GM12878 (cell line): Measurements from ENCODE around the gene ISM1. TPM values are rescaled to one million over a fixed set of nuclear protein-coding genes. Genes with fewer than 3 reads are reported as not detected.

Source experiments
- ATAC-seq: fragments of 200-7000 bp; cut with Tn5 transposase; 3 replicates; pipeline ENCODE4 v1.9.1; 2020; ENCODE audit warnings: mild to moderate bottlenecking, moderate library complexity
- BruUV-seq: library from RNA; stranded (reverse); fragments of 400-500 nt; replicated peaks from 2 replicates; lab custom pipeline; 2021; lab: Mats Ljungman, UMichigan
- CTCF ChIA-PET: fragments of 300-600 bp; sonication (Branson Sonifier 250); formaldehyde crosslinking; extraction: SDS; loops from one replicate; lab custom pipeline; 2021; ENCODE audit warnings: inconsistent platforms; lab: Yijun Ruan, JAX
- POLR2A ChIA-PET: fragments of 350-600 bp; formaldehyde crosslinking; extraction: SDS; loops from one replicate; lab custom pipeline; 2021; ENCODE audit warnings: inconsistent platforms; lab: Charles Lee
- RAD21 ChIA-PET: fragments of 300-600 bp; sonication (Branson Sonifier 250); formaldehyde crosslinking; loops from one replicate; lab custom pipeline; 2023; ENCODE audit warnings: antibody characterized with exemption; ENCODE audit not compliant: unreplicated experiment; lab: Charles Lee
- SMC1A ChIA-PET: fragments of 300-600 bp; sonication (Branson Sonifier 250); formaldehyde crosslinking; loops from one replicate; lab custom pipeline; 2023; ENCODE audit not compliant: unreplicated experiment, uncharacterized antibody; lab: Charles Lee
- DNase-seq: peaks from one replicate; pipeline ENCODE4 v3.0.0-alpha.2; 2011; ENCODE audit warnings: low read depth, low spot score
- FAIRE-seq: peaks from 3 replicates; lab custom pipeline; 2011; peaks lifted over from hg19 to GRCh38; lab: Jason Lieb, UNC
- H2AFZ ChIP-seq: 2 replicates; pipeline ENCODE4 v1.6.0; 2011; ENCODE audit warnings: low read depth, low read length, control low read depth; ENCODE audit not compliant: control insufficient read depth
- H3K27ac ChIP-seq: 2 replicates; pipeline ENCODE4 v1.5.1; 2011; ENCODE audit warnings: control low read depth; ENCODE audit not compliant: control insufficient read depth, insufficient read depth
- H3K27me3 ChIP-seq, 2 experiments: replicated peaks in 1 of 2; 2 replicates each; pipeline versions ENCODE4 v1.6.0 to v1.6.1; 2011; ENCODE audit warnings: low read length in 1 of 2; ENCODE audit not compliant: control insufficient read depth in 2 of 2, insufficient read depth in 2 of 2
- H3K36me3 ChIP-seq, 2 experiments: 2 replicates each; pipeline ENCODE4 v1.5.1; 2011; ENCODE audit warnings: low read length in 1 of 2; ENCODE audit not compliant: control insufficient read depth in 2 of 2, insufficient read depth in 2 of 2
- H3K4me1 ChIP-seq: 2 replicates; pipeline ENCODE4 v1.6.1; 2011; ENCODE audit warnings: mild to moderate bottlenecking, low read length, moderate library complexity, mixed read lengths; ENCODE audit not compliant: control insufficient read depth, insufficient read depth
- H3K4me2 ChIP-seq: 2 replicates; pipeline ENCODE4 v1.6.0; 2011; ENCODE audit warnings: control low read depth; ENCODE audit not compliant: control insufficient read depth, insufficient read depth
- H3K4me3 ChIP-seq: fragments of 200-600 bp; sonication (generic); 2 replicates; pipeline ENCODE4 v1.5.1; 2016
- H3K79me2 ChIP-seq: 2 replicates; pipeline ENCODE4 v1.6.0; 2011; ENCODE audit warnings: low read length; ENCODE audit not compliant: control insufficient read depth, insufficient read depth
- H3K9ac ChIP-seq: 2 replicates; pipeline ENCODE4 v1.8.0; 2011; ENCODE audit warnings: low read length, control low read depth, mixed read lengths; ENCODE audit not compliant: control insufficient read depth, insufficient read depth
- H3K9me3 ChIP-seq: replicated peaks from 3 replicates; pipeline ENCODE4 v1.5.1; 2011; ENCODE audit warnings: mild to moderate bottlenecking, low read length; ENCODE audit not compliant: control insufficient read depth, insufficient read depth
- H4K20me1 ChIP-seq: 2 replicates; pipeline ENCODE4 v1.6.0; 2011; ENCODE audit not compliant: control insufficient read depth, insufficient read depth
- FOS ChIP-seq: IDR thresholded peaks from 3 replicates; pipeline ENCODE4 v1.6.1; 2011; ENCODE audit warnings: borderline replicate concordance; ENCODE audit not compliant: insufficient read length; ENCODE audit errors: extremely low read depth
- LARP7 ChIP-seq: fragments of 450-650 bp; IDR thresholded peaks from 2 replicates; pipeline ENCODE4 v1.6.1; 2017; ENCODE audit warnings: mild to moderate bottlenecking
- MEF2B ChIP-seq: fragments of 450-650 bp; IDR thresholded peaks from 2 replicates; pipeline ENCODE4 v1.6.1; 2018; ENCODE audit warnings: mild to moderate bottlenecking, moderate library complexity; ENCODE audit not compliant: partially characterized antibody, poor library complexity, severe bottlenecking
- RAD51 ChIP-seq: fragments of 450-650 bp; IDR thresholded peaks from 2 replicates; pipeline ENCODE4 v1.6.1; 2016; ENCODE audit warnings: moderate library complexity, mild to moderate bottlenecking, inconsistent platforms
- SMAD5 ChIP-seq: IDR thresholded peaks from 2 replicates; pipeline ENCODE4 v1.6.1; 2016; ENCODE audit warnings: antibody characterized with exemption, low read depth
- SUPT20H ChIP-seq: IDR thresholded peaks from 2 replicates; pipeline ENCODE4 v1.6.1; 2011; ENCODE audit warnings: low read depth, mild to moderate bottlenecking, low read length, moderate library complexity, borderline replicate concordance; ENCODE audit not compliant: control insufficient read depth
- USF1 ChIP-seq: IDR thresholded peaks from 2 replicates; pipeline ENCODE4 v1.6.1; 2011; ENCODE audit warnings: borderline replicate concordance, low read depth, mild to moderate bottlenecking, moderate library complexity, mixed read lengths, low read length; ENCODE audit not compliant: insufficient read depth; ENCODE audit errors: extremely low read length
- USF2 ChIP-seq: IDR thresholded peaks from 2 replicates; pipeline ENCODE4 v1.6.1; 2011; ENCODE audit warnings: low read depth, low read length, improper control_type of control experiment, borderline replicate concordance
- ZNF207 ChIP-seq: fragments of 450-650 bp; IDR thresholded peaks from 2 replicates; pipeline ENCODE4 v1.6.1; 2014; ENCODE audit warnings: antibody characterized with exemption, mild to moderate bottlenecking, borderline replicate concordance
- WGBS: methylation state at CpG from one replicate; pipeline ENCODE4 v1.1.6; 2016; ENCODE audit warnings: low lambda C conversion rate; ENCODE audit not compliant: insufficient replicate concordance, insufficient coverage; ENCODE audit errors: missing lambda C conversion rate; 5-methylcytosine and 5-hydroxymethylcytosine counted together
- in situ Hi-C: fragments of 300-500 bp; cut with MboI; formaldehyde crosslinking; loops from 9 replicates; pipeline ENCODE4 v1.14.3; 2018; ENCODE audit warnings: mixed read lengths
- intact Hi-C: fragments of 100-400 bp; cut with micrococcal nuclease; formaldehyde crosslinking; loops from one replicate; pipeline ENCODE4 v1.14.2; 2022; ENCODE audit not compliant: unreplicated experiment
- polyA plus RNA-seq, 11 experiments: library from polyadenylated mRNA; depleted of rRNA in 4 of 11; unstranded in 6 of 11; stranded (reverse) in 5 of 11; fragments of >200 nt; fragmentation: Nextera tagmentation in 4 of 11; fragmentation: Illumina TruSeq in 1 of 11; extraction: Ambion mirVana in 4 of 11; extraction: Trizol in 1 of 11; gene quantifications; 1 replicate in 1 of 11; 2 replicates in 10 of 11; pipeline versions ENCODE4 v1.2.1 to v1.2.3, GENCODE V29; 2011 to 2016; ENCODE audit warnings: inconsistent platforms in 2 of 11, missing spikeins in 2 of 11, low read depth in 1 of 11
- total RNA-seq, 4 experiments: library from RNA; depleted of rRNA in 3 of 4; stranded (reverse); fragments of >200 nt in 3 of 4; fragmentation: Illumina TruSeq in 1 of 4; extraction: Trizol in 1 of 4; gene quantifications; 2 replicates each; pipeline versions ENCODE4 v1.2.1 to v1.2.3, GENCODE V29; 2013 to 2021
- TF ChIP-seq, protein P1 (sequence below): fragments of 450-650 bp; IDR thresholded peaks from 2 replicates; pipeline ENCODE4 v1.6.1; 2017; ENCODE audit warnings: low read depth, mild to moderate bottlenecking, moderate library complexity
- TF ChIP-seq, protein P2 (sequence below): fragments of 450-650 bp; IDR thresholded peaks from 2 replicates; pipeline ENCODE4 v1.6.1; 2018; ENCODE audit warnings: borderline replicate concordance, mild to moderate bottlenecking; ENCODE audit not compliant: partially characterized antibody

Gene ISM1
- total and polyA plus RNA-seq, 10 of the 15 experiments (the other 5 are each of a cell fraction or from before 2014, with no cell fraction given) = 0.01 to 0.03 TPM; not detected in 8

DNA sequence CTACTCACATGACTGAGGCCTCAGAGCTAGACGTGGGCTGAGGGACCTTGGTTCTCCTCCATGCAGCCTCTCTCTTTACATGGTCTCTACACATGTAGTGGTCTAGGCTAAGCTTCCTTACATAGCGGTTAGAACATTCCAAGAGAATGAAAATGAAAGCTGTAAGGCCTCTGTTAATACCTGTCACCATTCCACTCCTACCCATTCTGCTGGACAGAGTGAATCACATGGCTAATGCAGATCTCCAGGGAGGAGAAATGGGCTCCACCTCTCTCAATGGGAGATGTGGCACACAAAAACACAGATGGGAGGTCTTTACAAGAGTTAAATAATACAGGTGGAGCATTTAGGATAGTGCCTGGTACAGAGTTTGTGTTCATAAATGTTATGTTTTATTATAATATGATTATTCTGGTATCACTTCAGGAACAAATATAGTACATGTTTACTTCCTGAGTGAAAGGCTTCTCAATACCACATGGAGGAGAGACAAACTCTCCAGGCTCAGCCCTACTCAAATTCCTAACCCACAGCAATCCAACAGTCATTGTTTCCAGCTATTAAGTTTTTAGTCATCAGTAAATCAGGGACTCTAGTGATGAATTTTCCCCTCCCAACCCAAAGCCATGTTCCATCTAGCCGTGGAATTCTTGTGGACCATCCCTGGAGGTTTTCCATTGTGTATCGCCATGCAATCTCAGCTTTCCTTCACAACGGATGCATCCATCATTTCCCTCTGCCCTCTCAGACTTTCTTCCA is 57.9 kb downstream of the ISM1 start:
- RAD21 ChIA-PET = no interaction called here
- H3K4me1 ChIP-seq = no peaks in the 10 kb centered on the region
- intact Hi-C loops (no loop called here), in situ Hi-C loops (no loop called here)
- DNase-seq (no peak), ATAC-seq (no peak), FAIRE-seq (no peak)
- CTCF ChIA-PET = interaction anchor here (0.6 to 1.4 kb wide), 4 partner anchors 18 to 267 kb away, joined by 3 to 8 read pairs (median 4); no protein-coding TSS in a partner anchor
- no peak overlapping the region for H3K4me2 ChIP-seq
- 0 out of 4 replicates have a peak, but pooled peaks cover 0 to 1% of the 10 kb centered on the region in 2 experiments for H3K27me3 ChIP-seq
- SMC1A ChIA-PET = interaction anchor here (1.1 kb wide), 1 partner anchor 60 kb away, joined by 3 read pairs; no protein-coding TSS in a partner anchor
- H3K27ac ChIP-seq = no peak overlapping the region
- no peaks in the 10 kb centered on the region for H3K79me2 ChIP-seq
- TF ChIP-seq SUPT20H (no peak), USF1 (no peak), LARP7 (no peak), RAD51 (no peak), SMAD5 (no peak), USF2 (no peak), MEF2B (no peak), ZNF207 (no peak), FOS (no peak)
- TF ChIP-seq, protein P1, sequence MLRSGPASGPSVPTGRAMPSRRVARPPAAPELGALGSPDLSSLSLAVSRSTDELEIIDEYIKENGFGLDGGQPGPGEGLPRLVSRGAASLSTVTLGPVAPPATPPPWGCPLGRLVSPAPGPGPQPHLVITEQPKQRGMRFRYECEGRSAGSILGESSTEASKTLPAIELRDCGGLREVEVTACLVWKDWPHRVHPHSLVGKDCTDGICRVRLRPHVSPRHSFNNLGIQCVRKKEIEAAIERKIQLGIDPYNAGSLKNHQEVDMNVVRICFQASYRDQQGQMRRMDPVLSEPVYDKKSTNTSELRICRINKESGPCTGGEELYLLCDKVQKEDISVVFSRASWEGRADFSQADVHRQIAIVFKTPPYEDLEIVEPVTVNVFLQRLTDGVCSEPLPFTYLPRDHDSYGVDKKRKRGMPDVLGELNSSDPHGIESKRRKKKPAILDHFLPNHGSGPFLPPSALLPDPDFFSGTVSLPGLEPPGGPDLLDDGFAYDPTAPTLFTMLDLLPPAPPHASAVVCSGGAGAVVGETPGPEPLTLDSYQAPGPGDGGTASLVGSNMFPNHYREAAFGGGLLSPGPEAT = no peak
- TF ChIP-seq, protein P2, sequence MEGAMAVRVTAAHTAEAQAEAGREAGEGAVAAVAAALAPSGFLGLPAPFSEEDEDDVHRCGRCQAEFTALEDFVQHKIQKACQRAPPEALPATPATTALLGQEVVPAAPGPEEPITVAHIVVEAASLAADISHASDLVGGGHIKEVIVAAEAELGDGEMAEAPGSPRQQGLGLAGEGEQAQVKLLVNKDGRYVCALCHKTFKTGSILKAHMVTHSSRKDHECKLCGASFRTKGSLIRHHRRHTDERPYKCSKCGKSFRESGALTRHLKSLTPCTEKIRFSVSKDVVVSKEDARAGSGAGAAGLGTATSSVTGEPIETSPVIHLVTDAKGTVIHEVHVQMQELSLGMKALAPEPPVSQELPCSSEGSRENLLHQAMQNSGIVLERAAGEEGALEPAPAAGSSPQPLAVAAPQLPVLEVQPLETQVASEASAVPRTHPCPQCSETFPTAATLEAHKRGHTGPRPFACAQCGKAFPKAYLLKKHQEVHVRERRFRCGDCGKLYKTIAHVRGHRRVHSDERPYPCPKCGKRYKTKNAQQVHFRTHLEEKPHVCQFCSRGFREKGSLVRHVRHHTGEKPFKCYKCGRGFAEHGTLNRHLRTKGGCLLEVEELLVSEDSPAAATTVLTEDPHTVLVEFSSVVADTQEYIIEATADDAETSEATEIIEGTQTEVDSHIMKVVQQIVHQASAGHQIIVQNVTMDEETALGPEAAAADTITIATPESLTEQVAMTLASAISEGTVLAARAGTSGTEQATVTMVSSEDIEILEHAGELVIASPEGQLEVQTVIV = no peak
- no peaks in the 10 kb centered on the region for H3K36me3 ChIP-seq
- H2AFZ ChIP-seq = no peak overlapping the region
- no peak overlapping the region for H3K4me3 ChIP-seq
- H3K9me3 ChIP-seq = no peaks in the 10 kb centered on the region
- H4K20me1 ChIP-seq = no peaks in the 10 kb centered on the region
- WGBS = 38% methylated on average over 5 of the region's 5 CpGs
- POLR2A ChIA-PET = no interaction called here
- H3K9ac ChIP-seq = no peak overlapping the region
- BruUV-seq = no TSS peak
